GM18511 (cell line): Measurements from ENCODE around the gene CNIH3.
"Not testable (repeated sequence)": the region's sequence is repeated elsewhere in the genome, so short reads cannot be mapped to it uniquely, and the experiment has no call there.

Experiments
- ATAC-seq: cut with Tn5 transposase; IDR thresholded peaks from one replicate; pipeline ENCODE4 v1.9.1; 2021; ENCODE audit warnings: mild to moderate bottlenecking, moderate library complexity; ENCODE audit not compliant: unreplicated experiment

CNIH3 gene

DNA sequence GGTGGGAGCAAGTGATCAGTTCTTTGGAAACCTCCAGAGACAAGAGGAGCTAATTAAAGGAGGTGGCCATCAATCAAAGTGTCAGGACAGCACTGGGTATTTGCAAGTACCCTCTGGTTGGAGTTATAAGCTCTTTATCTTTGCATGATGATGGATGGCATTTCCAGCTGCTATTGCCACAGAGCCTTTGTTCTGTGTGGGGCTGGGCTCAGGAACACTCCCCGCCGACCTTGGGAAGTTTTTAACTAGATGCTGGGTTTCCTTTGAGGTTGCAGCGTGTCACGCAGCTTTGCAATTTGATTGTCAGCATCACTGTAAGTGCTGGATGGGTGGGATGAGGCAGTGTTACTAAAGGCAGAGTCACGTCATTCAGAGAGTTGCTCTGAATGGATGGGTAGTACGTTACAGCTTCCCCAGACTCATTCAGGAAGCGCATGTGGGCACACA, 68.9 kb downstream of the CNIH3 start:
- no peak for ATAC-seq

- ATAC-seq: not testable (repeated sequence)
Observed at GRCh38 chr1:224686140-224686539, 70.0 kb downstream of the CNIH3 start.

DNA sequence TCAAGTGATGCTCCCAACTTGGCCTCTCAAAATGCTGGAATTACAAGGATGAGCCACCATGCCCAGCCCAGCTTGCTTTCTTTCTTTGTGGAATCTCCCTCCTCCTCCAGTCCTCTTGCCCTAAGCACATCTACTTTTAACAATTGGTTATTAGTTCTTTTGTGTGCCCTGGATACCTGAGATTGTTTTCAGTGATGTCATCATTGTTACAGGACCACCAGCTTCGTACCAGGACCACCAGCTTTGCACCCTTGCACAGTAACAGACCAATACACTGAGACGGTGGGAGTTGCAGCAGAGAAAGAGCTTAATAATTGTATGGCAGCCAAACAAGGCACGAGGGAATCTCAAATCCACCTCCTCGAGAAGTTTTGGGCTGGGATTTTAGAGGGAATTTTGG, 71.3 kb downstream of the CNIH3 start:
- ATAC-seq: no peak

DNA sequence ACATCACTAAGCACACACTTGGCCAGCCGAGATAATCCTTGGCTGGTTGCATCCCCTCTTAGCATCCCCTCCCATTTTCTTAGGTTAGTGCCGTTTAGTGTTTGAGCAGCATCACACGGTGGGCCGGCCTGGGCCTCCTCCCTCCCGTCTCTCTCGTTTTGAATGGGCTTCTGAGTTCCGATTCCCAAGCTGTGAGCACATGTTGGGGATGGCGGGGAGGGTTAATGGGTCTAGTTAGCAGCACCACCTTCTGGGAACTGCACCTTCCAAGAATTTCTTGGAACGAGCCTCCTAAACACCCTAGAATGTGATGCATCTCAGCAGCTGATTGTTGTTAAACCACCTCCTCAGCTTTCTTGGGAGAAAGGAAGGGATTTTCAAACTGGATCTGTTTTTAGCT, 73.3 kb downstream of the CNIH3 start:
- ATAC-seq: no peak

GRCh38 chr1:224690576-224690975, 74.5 kb downstream of the CNIH3 start:
- ATAC-seq: no peak

- no peak for ATAC-seq
Observed at GRCh38 chr1:224691148-224691925, 75.2 kb downstream of the CNIH3 start.

DNA sequence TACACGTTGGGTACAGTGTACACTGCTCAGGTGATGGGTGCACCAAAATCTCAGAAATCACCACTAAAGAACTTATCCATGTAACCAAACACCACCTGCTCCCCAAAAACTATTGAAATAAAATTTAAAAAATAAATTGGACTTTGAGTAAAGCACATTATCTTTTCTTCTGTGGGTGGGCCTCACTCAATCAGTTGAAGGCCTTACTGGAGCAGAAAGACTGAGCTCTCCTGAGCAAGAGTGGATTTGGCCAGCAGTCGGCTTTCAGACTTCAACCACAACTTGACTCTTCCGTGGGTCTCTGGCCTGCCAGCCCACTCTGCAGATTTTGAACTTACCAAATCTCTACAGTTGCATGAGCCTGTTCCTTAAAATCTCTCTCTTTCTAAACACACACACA, 78.9 kb downstream of the CNIH3 start:
- ATAC-seq: no peak

DNA sequence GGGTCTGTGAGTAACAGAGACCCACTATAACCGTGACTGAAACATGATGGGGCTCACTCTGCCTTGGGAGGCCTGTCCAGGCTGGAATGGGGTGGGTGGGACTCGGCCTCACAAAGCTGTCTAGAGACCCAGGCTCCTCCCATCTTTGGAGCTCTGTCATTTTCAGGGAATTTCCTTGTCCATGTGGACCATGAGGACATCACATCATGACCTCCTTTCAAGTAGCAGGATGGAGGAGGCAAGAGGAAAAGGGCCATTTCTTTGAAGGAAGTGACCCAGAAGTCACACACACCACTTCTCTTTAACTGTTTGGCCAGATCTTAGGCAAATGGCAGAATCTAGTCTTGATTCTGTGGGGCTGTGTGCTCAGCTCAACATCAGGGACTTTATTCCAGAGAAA, 79.9 kb downstream of the CNIH3 start:
- ATAC-seq: no peak

GRCh38 chr1:224696891-224697765, 81.0 kb downstream of the CNIH3 start:
- no peak for ATAC-seq

DNA sequence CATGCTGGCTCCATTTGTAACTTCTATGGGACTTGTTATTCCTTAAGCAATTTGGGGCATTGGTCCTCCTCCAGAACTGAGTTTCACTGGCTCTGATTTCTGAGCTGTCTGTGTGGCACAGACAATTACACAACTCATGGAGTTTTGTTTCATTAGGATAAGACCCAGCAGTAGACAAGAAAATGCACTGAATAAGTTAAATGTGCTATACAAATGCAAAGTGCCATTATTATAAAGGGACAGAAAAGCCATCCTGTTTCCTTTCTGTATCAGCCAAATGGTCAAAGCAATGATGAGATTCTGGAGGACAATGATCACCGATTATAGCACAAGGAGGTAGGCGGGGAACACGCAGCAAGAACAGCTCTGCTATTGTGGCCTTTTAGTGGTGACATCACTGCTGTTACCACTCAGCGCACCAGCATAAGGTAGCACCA, 81.9 kb downstream of the CNIH3 start:
- ATAC-seq: no peak

DNA sequence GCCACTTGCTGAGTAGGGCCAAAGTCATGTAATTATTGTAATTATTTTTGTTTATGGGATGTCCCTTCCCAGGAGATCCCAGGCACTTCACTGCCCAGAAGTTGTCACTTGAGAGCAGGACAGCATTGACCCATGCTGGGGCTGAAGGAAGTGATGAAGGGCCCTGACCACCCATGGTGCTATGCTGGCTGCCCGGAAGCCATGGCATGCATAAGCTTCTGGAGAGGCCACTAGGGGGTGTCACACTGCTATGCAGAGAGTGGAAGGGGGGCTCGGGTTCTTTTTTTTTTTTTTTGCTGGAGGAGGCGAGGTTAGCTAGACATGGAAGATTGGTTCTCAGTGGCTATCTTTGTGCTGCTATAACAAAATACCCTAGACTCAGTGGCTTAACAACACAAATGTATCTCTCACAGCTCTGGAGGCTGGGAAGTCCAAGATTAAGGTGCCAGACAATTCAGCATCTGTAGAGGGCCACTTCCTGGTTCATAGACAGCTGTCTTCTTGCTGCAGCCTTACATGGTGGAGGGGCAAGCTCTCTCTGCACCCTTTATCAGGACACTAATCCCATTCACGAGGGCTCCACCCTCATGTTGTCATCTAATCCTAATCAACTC, 84.9 kb downstream of the CNIH3 start:
- peak; percentile 69 for ATAC-seq

DNA sequence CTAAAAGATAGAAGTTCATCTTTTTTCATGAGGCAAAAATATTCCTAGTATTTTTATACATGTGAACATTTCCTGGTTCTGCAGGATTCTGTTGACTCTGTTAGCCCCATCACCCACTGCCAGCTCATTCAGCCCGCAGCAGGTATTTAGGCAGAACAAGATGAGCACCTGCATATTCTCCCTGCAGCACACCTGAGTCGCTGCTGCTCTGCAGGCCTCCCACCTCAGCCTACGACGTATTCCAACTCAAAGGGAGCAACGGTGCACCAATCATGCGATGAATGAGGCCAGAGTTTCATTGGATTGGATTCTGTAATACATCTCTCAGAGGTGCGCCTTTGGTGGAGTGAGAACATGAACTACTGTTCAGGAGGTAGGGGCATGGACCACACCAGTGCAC, 87.6 kb downstream of the CNIH3 start:
- no peak for ATAC-seq

GRCh38 chr1:224704107-224704735, 88.1 kb downstream of the CNIH3 start:
- no peak for ATAC-seq

DNA sequence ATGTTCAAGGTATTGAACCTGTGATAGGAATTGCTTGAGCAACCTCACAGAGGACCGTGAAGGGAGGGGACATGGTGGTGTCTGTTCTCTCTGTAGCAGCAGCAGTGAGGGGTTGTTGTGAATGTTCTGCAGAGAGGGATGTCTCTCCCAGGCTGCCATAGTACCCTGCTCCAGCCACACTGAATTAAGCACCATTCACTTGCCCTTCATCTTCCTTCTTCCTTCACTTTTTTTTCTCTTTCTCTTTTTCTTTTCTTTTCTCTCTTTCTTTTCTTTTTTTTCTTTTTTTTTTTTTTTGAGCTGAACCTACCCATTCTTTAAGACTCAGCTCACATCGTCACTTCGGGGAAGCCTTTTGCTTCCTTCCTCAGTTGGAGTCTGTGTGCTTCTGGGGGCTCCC, 89.5 kb downstream of the CNIH3 start:
- no peak for ATAC-seq

GRCh38 chr1:224707843-224708725, 92.0 kb downstream of the CNIH3 start:
- ATAC-seq: no peak

- ATAC-seq: no peak
Observed at GRCh38 chr1:224710196-224710595, 94.1 kb downstream of the CNIH3 start.

GRCh38 chr1:224711231-224711756, 95.2 kb downstream of the CNIH3 start:
- ATAC-seq: not testable (repeated sequence)

GRCh38 chr1:224711876-224712275, 95.8 kb downstream of the CNIH3 start:
- no peak for ATAC-seq

DNA sequence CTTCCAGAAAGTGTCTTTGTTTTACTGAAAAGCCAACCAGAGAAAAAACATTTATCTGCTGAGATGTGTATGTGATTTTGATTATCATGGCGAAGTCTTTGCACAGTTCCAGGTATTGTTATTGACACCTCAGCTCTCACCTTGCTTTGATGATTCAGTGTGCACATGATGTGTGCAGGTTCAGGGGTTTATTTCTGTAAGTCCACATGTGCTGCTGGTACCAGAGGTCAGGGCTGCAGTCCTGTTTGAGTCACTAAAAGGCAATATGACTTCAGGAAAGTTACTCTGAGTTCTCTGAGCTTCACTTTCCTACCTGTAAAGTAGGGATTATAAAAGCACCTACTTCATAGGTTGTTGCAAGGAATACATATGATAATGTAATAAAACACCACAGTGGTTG, 97.1 kb downstream of the CNIH3 start:
- ATAC-seq: no peak

DNA sequence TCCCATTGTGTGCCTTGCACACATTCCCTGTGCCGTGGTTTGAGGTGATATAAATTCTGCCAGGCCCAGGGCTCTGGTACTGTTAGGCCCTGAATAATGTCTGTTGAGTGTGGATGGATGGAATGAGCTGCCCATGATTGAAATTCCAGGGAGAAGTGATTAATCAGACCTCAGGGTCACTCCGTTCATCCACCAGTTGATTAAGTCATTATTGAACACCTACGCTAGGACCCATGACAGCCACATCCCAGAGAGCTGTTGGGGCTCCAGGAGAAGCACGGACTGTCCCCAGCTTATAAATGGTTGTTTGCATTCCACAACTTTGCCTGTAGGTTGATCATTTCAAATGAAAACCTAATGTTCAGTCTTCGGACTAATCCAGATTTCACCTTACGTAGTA, 98.4 kb downstream of the CNIH3 start:
- no peak for ATAC-seq
